Panc1 (cell line): Measurements from ENCODE around the gene ANO2. TPM values are rescaled to one million over a fixed set of nuclear protein-coding genes. Genes with fewer than 3 reads are reported as not detected.

ENCODE experiments used
- ATAC-seq: fragments of 200-7000 bp; cut with Tn5 transposase; 2 replicates; pipeline ENCODE4 v1.9.1; 2020; ENCODE audit warnings: mild to moderate bottlenecking, moderate library complexity
- BruUV-seq: library from RNA; stranded (reverse); fragments of 400-500 nt; replicated peaks from 2 replicates; lab custom pipeline; 2021; lab: Mats Ljungman, UMichigan
- CTCF ChIA-PET: fragments of 300-600 bp; sonication (Branson Sonifier 250); formaldehyde crosslinking; loops from one replicate; lab custom pipeline; 2022; ENCODE audit warnings: antibody characterized with exemption; lab: Charles Lee
- POLR2A ChIA-PET: fragments of 300-600 bp; sonication (Branson Sonifier 250); formaldehyde crosslinking; loops from one replicate; lab custom pipeline; 2022; ENCODE audit warnings: antibody characterized with exemption; lab: Charles Lee
- DNase-seq: peaks from one replicate; pipeline ENCODE4 v3.0.0-alpha.2; 2010; ENCODE audit warnings: low read depth, low spot score
- H3K27ac ChIP-seq: 2 replicates; pipeline ENCODE4 v1.5.1; 2011; ENCODE audit warnings: mild to moderate bottlenecking, low read length, inconsistent platforms
- H3K27me3 ChIP-seq: fragments of 200-500 bp; sonication (Bioruptor generic); 2 replicates; pipeline ENCODE4 v1.6.0; 2014; ENCODE audit warnings: low read length, inconsistent platforms; ENCODE audit not compliant: control insufficient read depth, insufficient read depth
- H3K36me3 ChIP-seq: fragments of 200-500 bp; sonication (Bioruptor generic); 2 replicates; pipeline ENCODE4 v1.5.1; 2014; ENCODE audit warnings: inconsistent platforms, mild to moderate bottlenecking, low read length, moderate library complexity; ENCODE audit not compliant: control insufficient read depth, insufficient read depth
- H3K4me1 ChIP-seq: 2 replicates; pipeline ENCODE4 v1.5.1; 2011; ENCODE audit warnings: inconsistent platforms, mild to moderate bottlenecking, low read length, moderate library complexity; ENCODE audit not compliant: control insufficient read depth, insufficient read depth
- H3K4me3 ChIP-seq, 2 experiments: 2 replicates each; pipeline ENCODE4 v1.5.1; 2011 to 2012; ENCODE audit warnings: low read depth in 2 of 2, low read length in 2 of 2, mild to moderate bottlenecking in 2 of 2, inconsistent platforms in 1 of 2, moderate library complexity in 1 of 2
- H3K9me3 ChIP-seq: fragments of 200-500 bp; sonication (Bioruptor generic); 2 replicates; pipeline ENCODE4 v1.5.1; 2014; ENCODE audit warnings: low read depth, mild to moderate bottlenecking, inconsistent platforms, low read length, moderate library complexity; ENCODE audit not compliant: control insufficient read depth, insufficient read depth
- CTCF ChIP-seq: fragments of 450-650 bp; IDR thresholded peaks from 2 replicates; pipeline ENCODE4 v1.5.1; 2017; ENCODE audit warnings: mild to moderate bottlenecking
- POLR2AphosphoS5 ChIP-seq: IDR thresholded peaks from 2 replicates; pipeline ENCODE4 v1.6.1; 2012; ENCODE audit warnings: mild to moderate bottlenecking, low read depth, low read length, moderate library complexity
- SIN3A ChIP-seq: IDR thresholded peaks from 2 replicates; pipeline ENCODE4 v1.6.1; 2012; ENCODE audit warnings: low read depth, mild to moderate bottlenecking, low read length, moderate library complexity, borderline replicate concordance; ENCODE audit not compliant: insufficient read depth
- TCF7L2 ChIP-seq: IDR thresholded peaks from 2 replicates; pipeline ENCODE4 v1.6.1; 2011; ENCODE audit warnings: mild to moderate bottlenecking, low read depth, low read length, inconsistent platforms
- in situ Hi-C: cut with HindIII; loops from 2 replicates; pipeline ENCODE4 v1.10.0; 2016; ENCODE audit warnings: low sequenced_read_pairs, low pct_unique_long_range_greater_than_20kb
- intact Hi-C: fragments of 100-400 bp; cut with micrococcal nuclease; formaldehyde crosslinking; loops from one replicate; pipeline ENCODE4 v1.10.0; 2022; ENCODE audit not compliant: unreplicated experiment
- total RNA-seq: library from RNA; stranded (reverse); gene quantifications from one replicate; pipeline ENCODE4 v1.2.1, GENCODE V29; 2021; ENCODE audit not compliant: unreplicated experiment
- TF ChIP-seq, protein P1 (sequence below), 2 experiments: IDR thresholded peaks; 2 replicates each; pipeline ENCODE4 v1.6.1; 2011 to 2012; ENCODE audit warnings: low read depth in 2 of 2, control low read depth in 1 of 2, low read length in 1 of 2, mild to moderate bottlenecking in 1 of 2, moderate library complexity in 1 of 2; ENCODE audit not compliant: insufficient read depth in 1 of 2

The ANO2 gene
- total RNA-seq, 1 experiment from 2014 or later, result not detected

- Histone ChIP-seq H3K4me1 (no peaks in the 10 kb centered on the region), H3K36me3 (no peaks in the 10 kb centered on the region), H3K4me3 (no peak overlapping the region), H3K27me3 (no peaks in the 10 kb centered on the region), H3K27ac (no peak overlapping the region), H3K9me3 (no peaks in the 10 kb centered on the region)
- ChIA-PET CTCF (no interaction called here), POLR2A (no interaction called here)
- BruUV-seq, result no TSS peak
- TF ChIP-seq CTCF (no peak), TCF7L2 (no peak), SIN3A (no peak), POLR2AphosphoS5 (no peak)
- TF ChIP-seq, protein P1, sequence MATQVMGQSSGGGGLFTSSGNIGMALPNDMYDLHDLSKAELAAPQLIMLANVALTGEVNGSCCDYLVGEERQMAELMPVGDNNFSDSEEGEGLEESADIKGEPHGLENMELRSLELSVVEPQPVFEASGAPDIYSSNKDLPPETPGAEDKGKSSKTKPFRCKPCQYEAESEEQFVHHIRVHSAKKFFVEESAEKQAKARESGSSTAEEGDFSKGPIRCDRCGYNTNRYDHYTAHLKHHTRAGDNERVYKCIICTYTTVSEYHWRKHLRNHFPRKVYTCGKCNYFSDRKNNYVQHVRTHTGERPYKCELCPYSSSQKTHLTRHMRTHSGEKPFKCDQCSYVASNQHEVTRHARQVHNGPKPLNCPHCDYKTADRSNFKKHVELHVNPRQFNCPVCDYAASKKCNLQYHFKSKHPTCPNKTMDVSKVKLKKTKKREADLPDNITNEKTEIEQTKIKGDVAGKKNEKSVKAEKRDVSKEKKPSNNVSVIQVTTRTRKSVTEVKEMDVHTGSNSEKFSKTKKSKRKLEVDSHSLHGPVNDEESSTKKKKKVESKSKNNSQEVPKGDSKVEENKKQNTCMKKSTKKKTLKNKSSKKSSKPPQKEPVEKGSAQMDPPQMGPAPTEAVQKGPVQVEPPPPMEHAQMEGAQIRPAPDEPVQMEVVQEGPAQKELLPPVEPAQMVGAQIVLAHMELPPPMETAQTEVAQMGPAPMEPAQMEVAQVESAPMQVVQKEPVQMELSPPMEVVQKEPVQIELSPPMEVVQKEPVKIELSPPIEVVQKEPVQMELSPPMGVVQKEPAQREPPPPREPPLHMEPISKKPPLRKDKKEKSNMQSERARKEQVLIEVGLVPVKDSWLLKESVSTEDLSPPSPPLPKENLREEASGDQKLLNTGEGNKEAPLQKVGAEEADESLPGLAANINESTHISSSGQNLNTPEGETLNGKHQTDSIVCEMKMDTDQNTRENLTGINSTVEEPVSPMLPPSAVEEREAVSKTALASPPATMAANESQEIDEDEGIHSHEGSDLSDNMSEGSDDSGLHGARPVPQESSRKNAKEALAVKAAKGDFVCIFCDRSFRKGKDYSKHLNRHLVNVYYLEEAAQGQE (IDR thresholded peaks at IDR 0.05; ENCODE audit: insufficient read depth in 1 of 2, low read depth in 2 of 2, low read length in 1 of 2), result no peak
- ATAC-seq (no peak), DNase-seq (no peak)
- in situ Hi-C loops (no loop called here), intact Hi-C loops (no loop called here)
Observed at GRCh38 chr12:5524116-5524768, 420.8 kb downstream of the ANO2 start.

GRCh38 chr12:5523396-5524115 is 421.5 kb downstream of the ANO2 start:
- ATAC-seq (no peak), DNase-seq (no peak)
- Histone ChIP-seq H3K36me3 (no peaks in the 10 kb centered on the region), H3K4me3 (no peak overlapping the region), H3K27me3 (no peaks in the 10 kb centered on the region), H3K27ac (no peak overlapping the region), H3K4me1 (no peaks in the 10 kb centered on the region), H3K9me3 (no peaks in the 10 kb centered on the region)
- CTCF ChIA-PET, result no interaction called here
- POLR2A ChIA-PET, result no interaction called here
- BruUV-seq, result no TSS peak
- TF ChIP-seq, protein P1 (IDR thresholded peaks at IDR 0.05; ENCODE audit: insufficient read depth in 1 of 2, low read depth in 2 of 2, low read length in 1 of 2), result no peak
- no peak for TF ChIP-seq POLR2AphosphoS5
- TF ChIP-seq SIN3A, result no peak
- TF ChIP-seq CTCF, result no peak
- TF ChIP-seq TCF7L2, result no peak
- in situ Hi-C loops (no loop called here), intact Hi-C loops (no loop called here)
